ENCODE results near the gene LCN12.

The LCN12 gene

GRCh38 chr9:136990242-136990911, 38.3 kb downstream of the LCN12 start:
- no peak for DNase-seq (ENCODE audit: low read depth)
- TF ChIP-seq, protein P1, sequence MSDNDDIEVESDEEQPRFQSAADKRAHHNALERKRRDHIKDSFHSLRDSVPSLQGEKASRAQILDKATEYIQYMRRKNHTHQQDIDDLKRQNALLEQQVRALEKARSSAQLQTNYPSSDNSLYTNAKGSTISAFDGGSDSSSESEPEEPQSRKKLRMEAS (IDR thresholded peaks at IDR 0.05; ENCODE audit: low read depth, low read length) = no peak
- TF ChIP-seq MYC (IDR thresholded peaks at IDR 0.05; ENCODE audit: low read depth, low read length) (no peak), POLR2A (IDR thresholded peaks at IDR 0.05; ENCODE audit: extremely low read depth, insufficient read length) (no peak), CTCF (IDR thresholded peaks at IDR 0.05; ENCODE audit: low read depth, low read length) (no peak)
- no peak overlapping the region for H3K4me3 ChIP-seq (ENCODE audit: low read depth, low read length)

DNA sequence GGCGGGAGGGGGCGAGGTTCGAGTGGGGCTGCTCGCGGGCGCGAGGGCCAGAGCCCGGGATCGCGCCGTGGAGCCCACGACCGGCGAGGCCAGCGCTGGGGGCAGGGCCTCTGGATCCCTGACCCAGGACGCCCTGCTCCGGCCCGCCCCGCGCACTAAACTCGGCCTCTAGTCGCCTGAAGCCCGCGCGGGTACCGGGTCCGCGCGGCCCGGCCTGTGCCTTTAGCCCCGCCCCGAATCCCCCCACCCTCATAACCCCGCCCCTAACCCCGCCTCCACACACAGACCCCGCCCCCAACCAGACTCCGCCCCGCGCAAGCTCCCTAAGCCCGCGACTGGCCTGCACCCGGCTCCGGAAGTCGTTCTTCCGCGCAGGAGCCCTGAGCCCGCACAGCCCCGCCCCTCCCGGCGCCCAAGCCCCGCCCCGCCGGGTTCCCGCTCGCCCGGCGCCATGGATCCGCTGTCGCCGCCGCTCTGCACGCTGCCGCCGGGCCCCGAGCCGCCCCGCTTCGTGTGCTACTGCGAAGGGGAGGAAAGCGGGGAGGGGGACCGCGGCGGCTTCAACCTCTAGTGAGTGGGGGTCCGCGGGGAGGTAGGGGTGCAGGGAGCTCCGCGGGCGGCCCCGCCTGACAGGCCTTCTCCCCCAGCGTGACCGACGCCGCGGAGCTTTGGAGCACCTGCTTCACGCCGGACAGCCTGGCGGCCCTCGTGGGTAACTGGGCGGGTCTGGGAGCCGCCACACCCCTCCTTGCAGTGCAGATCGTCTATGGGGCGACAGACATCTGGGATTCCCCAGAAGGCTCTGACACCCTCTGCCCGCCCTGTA, 40.1 kb downstream of the LCN12 start, which contains the start of gene PAXX:
PAXX (plus strand) TSS at position 430 of the 826 bp plus-strand sequence; CDS start at position 452, 22 bp downstream.
- DNase-seq (ENCODE audit: low read depth) = peak; percentile 89
- H3K4me3 ChIP-seq (ENCODE audit: low read depth, low read length) = peak within 1 kb of the TSS; percentile 79
- no peak; the same call in 1 of the 2 replicates for TF ChIP-seq MYC (IDR thresholded peaks at IDR 0.05; ENCODE audit: low read depth, low read length)
- TF ChIP-seq, protein P1 (IDR thresholded peaks at IDR 0.05; ENCODE audit: low read depth, low read length) = peak; percentile 68
- TF ChIP-seq POLR2A (IDR thresholded peaks at IDR 0.05; ENCODE audit: extremely low read depth, insufficient read length) = peak; percentile 69
- no peak for TF ChIP-seq CTCF (IDR thresholded peaks at IDR 0.05; ENCODE audit: low read depth, low read length)

DNA sequence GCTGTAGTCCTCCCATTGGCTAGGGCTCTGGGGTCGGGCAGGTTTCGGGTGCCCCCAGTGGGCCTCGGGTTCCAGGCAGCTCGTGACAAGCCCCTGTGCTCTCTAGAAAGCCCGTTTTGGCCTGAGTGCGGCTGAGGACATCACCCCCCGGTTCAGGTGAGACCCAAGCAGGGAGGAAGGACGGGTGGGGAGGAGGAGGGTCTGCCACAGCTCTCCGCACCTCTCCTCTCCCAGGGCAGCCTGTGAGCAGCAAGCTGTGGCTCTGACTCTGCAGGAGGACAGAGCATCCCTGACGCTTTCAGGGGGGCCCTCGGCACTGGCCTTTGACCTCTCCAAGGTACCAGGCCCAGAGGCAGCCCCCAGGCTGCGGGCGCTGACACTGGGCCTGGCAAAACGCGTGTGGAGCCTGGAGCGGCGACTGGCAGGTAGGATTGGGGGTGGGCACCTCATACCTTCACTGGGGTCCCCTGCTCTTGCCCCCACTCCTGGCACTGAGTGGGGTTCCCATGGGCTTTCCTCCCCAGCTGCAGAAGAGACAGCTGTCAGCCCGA, 40.8 kb downstream of the LCN12 start:
- TF ChIP-seq, protein P1 (IDR thresholded peaks at IDR 0.05; ENCODE audit: low read depth, low read length) = no peak
- TF ChIP-seq POLR2A (IDR thresholded peaks at IDR 0.05; ENCODE audit: extremely low read depth, insufficient read length) (no peak), CTCF (IDR thresholded peaks at IDR 0.05; ENCODE audit: low read depth, low read length) (no peak), MYC (IDR thresholded peaks at IDR 0.05; ENCODE audit: low read depth, low read length) (no peak)
- peak overlapping the region; percentile 79 for H3K4me3 ChIP-seq (ENCODE audit: low read depth, low read length)
- DNase-seq (ENCODE audit: low read depth) = no peak

DNA sequence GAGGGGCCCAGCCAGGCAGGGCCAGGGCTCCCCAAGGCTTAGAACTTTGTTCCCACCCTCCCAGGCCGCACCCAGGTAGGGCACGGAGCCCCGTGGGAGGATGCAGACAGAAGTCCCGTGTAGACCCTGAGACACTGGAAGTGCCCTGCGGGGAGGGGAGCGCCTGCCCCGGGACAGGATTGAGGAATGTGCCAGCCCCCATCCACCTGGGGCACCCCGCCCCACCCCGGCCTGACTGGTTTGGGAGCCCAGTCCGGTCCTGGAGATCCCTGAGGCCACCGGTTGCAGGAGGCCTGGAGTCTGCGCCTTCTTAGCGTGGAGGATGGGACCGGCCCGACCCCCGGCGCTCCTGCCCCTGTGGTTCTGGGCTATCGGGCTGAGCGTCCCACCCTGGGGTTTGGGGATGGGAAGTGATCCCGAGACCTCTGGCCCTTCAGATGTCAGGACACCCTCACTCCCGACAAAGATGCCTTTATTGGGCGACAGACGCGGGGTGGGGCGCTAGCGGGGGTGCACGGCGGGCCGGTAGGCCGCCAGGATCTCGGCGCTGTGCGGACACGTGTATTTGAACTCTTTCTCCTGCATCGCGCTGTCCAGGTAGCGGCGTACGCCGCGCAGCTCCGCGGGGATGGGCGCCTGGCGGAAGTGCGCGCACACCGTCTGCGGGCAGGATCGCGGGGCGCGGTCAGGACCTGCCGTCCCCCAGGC, 42.3 kb downstream of the LCN12 start:
- no peak for DNase-seq (ENCODE audit: low read depth)
- no peak overlapping the region for H3K4me3 ChIP-seq (ENCODE audit: low read depth, low read length)
- TF ChIP-seq, protein P1 (IDR thresholded peaks at IDR 0.05; ENCODE audit: low read depth, low read length) = no peak
- no peak for TF ChIP-seq MYC (IDR thresholded peaks at IDR 0.05; ENCODE audit: low read depth, low read length)

DNA sequence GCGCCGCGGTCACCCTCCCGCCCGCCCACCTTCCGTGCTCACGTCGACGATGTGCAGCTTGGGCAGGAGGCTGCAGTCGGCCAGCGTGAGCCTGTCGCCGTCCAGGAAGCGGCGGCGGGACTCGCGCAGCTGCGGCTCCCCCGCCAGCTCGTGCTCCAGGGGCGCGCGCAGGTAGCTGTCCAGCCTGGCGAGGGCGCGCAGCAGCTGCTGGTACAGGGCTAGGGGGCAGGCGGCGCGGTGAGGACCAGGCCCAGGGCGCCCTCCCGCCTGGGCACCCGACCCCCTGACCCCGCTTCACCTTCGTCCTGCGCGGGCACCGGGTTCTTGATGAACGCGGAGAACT, 42.8 kb downstream of the LCN12 start:
- DNase-seq (ENCODE audit: low read depth) = no peak
- no peak overlapping the region for H3K4me3 ChIP-seq (ENCODE audit: low read depth, low read length)
- TF ChIP-seq MYC (IDR thresholded peaks at IDR 0.05; ENCODE audit: low read depth, low read length) (no peak), CTCF (IDR thresholded peaks at IDR 0.05; ENCODE audit: low read depth, low read length) (no peak), POLR2A (IDR thresholded peaks at IDR 0.05; ENCODE audit: extremely low read depth, insufficient read length) (no peak)
- TF ChIP-seq, protein P1 (IDR thresholded peaks at IDR 0.05; ENCODE audit: low read depth, low read length) = no peak

Data from NB4 (cell line).